ENCODE results near the gene NRG3.
"Not testable (repeated sequence)": the region's sequence is repeated elsewhere in the genome, so short reads cannot be mapped to it uniquely, and the experiment has no call there.

The NRG3 gene

GRCh38 chr10:81961451-81962184 is 86.6 kb downstream of the NRG3 start:
- no peak for DNase-seq (ENCODE audit: low spot score)

- DNase-seq (ENCODE audit: low spot score): peak; percentile 47
Measured at GRCh38 chr10:81963606-81964005, 88.6 kb downstream of the NRG3 start.

- DNase-seq (ENCODE audit: low spot score): no peak
Measured at GRCh38 chr10:81967716-81968115, 92.7 kb downstream of the NRG3 start.

DNA sequence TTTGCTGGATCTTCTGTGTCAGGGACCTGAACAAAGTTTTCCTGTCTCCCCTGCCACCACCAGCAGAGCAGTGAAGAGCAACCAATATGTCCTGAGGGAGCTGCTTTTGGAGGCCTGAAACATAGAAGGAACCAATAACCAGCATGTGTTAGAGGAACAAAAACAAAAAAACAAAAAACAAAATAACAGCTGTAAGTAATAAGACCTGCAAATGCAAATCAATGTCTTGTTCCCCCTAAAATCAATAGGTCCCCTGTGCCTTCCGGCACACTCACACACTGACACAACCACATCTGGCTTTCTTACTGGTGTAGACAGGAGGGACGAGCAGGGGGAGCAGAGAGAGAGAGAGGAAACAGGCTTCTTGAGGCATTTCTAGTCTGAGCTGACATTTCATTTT is 94.1 kb downstream of the NRG3 start:
- no peak for DNase-seq (ENCODE audit: low spot score)

DNA sequence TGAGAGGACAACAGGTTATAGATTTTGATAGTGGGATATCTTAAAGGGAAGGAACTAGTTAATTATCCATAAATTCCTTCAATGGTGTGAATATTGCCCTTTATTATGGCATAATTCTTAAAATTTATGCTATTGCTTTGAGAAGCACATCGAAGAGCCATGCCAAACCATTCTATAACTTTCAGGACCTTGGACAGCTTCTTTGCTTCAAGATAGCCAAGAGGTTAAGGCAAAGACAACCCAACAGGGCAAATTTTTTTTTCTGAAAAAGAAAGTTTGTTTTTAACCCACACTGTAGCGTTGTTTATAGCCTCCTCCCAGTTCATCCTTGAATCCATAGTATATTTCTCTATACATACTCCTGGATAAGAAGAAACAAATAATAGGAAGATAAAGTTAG is 103.2 kb downstream of the NRG3 start:
- DNase-seq (ENCODE audit: low spot score): no peak

- no peak for DNase-seq (ENCODE audit: low spot score)
Measured at GRCh38 chr10:81981724-81982123, 106.7 kb downstream of the NRG3 start.

GRCh38 chr10:81984428-81984827 is 109.4 kb downstream of the NRG3 start:
- DNase-seq (ENCODE audit: low spot score): no peak

- no peak for DNase-seq (ENCODE audit: low spot score)
Measured at GRCh38 chr10:81995254-81995653, 120.3 kb downstream of the NRG3 start.

- DNase-seq (ENCODE audit: low spot score): no peak
Measured at GRCh38 chr10:81996927-81997326, 121.9 kb downstream of the NRG3 start.

DNA sequence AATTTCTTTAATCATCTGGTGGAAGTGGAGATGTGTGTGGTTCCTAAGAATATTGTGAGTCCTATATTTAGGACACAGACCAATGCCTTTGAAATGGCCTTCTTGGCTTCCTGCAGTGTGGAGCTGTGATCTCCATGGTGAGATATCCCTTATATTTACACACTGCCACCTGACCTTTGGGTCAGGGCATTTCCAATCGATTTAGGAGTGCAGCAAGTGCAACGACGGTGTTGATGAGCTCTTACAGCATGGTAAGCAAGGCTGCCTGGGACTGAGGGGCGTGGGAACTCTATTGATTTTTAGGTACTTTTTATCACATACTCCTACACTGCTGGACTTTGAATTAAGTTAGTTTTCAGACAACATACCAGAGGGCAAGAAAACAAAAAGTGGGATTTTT is 146.0 kb downstream of the NRG3 start:
- DNase-seq (ENCODE audit: low spot score): no peak

DNA sequence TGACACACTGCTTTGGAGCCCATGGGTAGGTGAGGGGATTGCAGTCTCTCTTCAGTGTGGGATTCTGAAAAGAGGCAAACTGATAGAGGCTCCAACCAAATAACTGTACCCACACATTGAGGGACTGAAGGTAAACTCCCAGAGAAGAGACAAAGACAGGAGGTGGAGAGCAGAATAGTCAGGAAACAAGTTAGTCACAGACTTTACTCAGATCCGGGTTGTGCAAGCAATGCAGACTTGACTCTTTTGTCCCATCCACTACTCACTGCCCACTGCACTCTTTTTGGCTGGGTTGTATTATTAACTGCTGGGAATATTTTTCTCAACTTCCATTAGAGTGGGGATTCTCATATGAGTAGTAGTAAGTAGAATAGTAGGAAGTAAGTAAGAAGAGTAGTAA is 152.7 kb downstream of the NRG3 start:
- DNase-seq (ENCODE audit: low spot score): no peak

DNA sequence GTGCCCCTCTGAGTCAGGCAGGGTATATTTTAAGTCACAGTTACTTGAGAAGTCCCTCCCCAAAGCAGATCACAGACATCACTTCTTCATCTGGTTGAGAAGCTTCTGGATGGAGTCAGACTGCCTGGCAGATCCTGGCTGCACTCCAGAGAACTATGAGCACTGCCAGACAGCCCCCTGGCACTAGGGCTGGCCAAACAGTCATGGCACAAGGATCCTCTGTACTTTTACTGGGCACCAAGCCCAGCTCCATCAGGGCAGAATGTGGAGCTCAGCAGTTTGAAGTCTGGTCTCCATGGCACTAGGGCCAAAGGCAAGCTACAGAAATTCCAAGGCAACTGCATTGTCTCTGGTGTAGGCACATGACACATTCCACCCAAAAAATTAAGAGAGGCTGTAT is 162.1 kb downstream of the NRG3 start:
- DNase-seq (ENCODE audit: low spot score): no peak

DNA sequence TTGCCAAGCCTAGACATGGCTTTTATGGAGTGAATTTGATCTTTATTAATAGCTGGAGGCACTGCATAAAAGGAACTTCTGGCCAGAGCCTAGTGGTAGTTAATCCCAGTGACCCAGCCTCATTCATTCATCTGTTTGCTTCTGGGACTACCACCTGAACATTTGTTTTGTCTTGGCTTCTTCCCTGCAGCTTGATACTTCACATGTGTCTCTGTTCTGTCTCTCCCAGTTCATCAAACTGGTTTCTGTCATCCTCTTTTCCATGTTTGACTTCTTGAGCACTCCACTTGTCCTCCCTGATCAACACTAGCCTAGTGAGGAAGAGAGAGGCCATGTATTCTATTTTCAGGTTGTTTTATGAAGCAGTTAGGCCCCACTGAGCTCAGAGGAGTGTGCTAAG is 163.6 kb downstream of the NRG3 start:
- DNase-seq (ENCODE audit: low spot score): no peak

DNA sequence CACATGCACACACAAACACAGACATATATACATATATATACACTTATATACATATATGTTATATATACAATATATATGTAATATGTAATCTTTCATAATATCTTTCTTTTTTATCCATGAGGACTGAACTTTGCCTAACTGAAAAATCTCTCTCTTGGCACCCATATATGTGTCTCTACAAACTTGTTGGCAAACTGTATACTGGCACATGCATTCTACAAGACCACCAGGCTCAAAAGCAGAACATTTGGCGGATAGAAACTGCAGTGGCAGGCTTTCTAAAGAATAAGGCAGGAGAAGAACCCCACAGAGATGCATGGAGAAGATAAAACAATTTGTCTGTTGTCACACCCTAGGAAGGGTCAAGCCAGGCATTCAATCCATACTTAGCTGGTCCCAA is 165.3 kb downstream of the NRG3 start:
- DNase-seq (ENCODE audit: low spot score): no peak

GRCh38 chr10:82041018-82041417 is 166.0 kb downstream of the NRG3 start:
- no peak for DNase-seq (ENCODE audit: low spot score)

- DNase-seq (ENCODE audit: low spot score): no peak
Measured at GRCh38 chr10:82056391-82056790, 181.4 kb downstream of the NRG3 start.

DNA sequence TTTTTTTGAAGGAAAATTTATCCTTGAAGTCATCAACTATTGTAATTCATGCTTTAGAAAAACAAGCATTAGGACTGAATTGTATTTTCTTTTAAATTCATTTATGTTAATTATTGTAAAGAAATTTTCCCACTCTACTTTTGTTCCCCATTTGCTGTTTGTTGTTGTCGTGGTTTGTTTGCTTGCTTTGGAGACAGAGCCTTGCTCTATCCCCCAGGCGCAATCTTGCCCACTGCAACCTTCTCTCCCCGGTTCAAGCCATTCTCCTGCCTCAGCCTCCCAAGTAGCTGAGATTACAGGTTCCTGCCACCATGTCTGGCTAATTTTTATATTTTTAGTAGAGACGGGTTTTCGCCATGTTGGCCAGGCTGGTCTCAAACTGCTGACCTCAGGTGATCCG is 192.2 kb downstream of the NRG3 start:
- not testable (repeated sequence) for DNase-seq (ENCODE audit: low spot score)

GRCh38 chr10:82068501-82068900 is 193.5 kb downstream of the NRG3 start:
- DNase-seq (ENCODE audit: low spot score): no peak

DNA sequence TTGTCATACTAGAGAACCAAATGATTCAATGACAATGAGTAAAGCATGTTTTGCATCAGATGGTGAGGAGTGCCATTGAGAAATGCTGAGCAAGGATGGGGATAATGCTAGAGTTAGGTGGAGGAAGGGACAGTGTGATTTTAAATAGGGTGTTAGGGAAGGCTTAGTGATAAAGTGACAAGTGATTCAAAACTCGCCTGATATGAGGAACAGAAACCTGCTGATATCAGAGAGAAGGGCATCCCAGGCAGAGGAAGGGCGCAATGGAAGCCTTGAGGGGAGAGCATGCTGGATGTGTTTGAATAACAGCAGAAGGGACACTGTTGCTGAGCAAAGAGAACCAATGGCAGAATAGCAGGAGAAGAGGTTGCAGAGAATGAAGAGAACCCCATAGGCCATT is 196.2 kb downstream of the NRG3 start:
- DNase-seq (ENCODE audit: low spot score): no peak

GRCh38 chr10:82072124-82072523 is 197.1 kb downstream of the NRG3 start:
- no peak for DNase-seq (ENCODE audit: low spot score)

DNA sequence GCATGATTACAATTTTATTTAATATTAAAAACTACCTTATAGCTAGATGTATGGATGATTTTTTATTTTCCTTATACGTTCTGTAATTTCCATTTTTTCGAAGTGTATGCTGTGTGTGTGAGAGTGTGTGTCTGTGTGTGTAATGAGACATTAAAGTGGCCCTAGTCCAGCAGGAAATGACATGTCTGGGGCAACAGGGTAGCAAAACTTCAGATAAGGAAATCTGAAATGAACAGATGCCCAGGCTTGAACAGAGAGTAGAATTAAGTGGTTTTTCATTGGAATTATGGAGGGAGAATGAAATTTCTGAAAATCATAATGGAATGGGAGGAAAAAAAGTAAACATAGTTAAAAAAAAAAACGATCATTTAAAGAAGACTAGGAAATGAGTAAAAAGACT is 200.6 kb downstream of the NRG3 start:
- no peak for DNase-seq (ENCODE audit: low spot score)

DNA sequence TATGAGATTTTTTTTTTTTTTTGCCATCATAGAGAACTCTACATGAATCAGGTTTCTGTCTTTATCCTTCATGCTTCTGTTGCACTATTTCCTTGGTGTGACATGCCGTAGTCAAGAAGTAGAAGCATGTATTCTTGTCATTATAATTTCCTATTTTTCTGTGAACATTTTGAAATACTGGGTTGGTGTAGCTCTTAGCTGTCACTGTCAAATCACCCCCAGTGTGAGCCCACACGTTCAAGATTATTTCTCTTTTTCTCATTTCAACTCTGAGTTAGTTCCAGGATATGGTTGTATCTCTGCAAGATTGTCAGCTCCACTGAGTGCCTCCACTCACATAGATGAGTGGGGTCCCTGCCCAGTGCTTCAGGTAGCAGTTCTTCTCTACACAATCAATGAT is 209.5 kb downstream of the NRG3 start:
- no peak for DNase-seq (ENCODE audit: low spot score)

GRCh38 chr10:82084904-82085303 is 209.9 kb downstream of the NRG3 start:
- DNase-seq (ENCODE audit: low spot score): no peak

- DNase-seq (ENCODE audit: low spot score): no peak
Measured at GRCh38 chr10:82089327-82089726, 214.3 kb downstream of the NRG3 start.

GRCh38 chr10:82091413-82091812 is 216.4 kb downstream of the NRG3 start:
- DNase-seq (ENCODE audit: low spot score): no peak
